ENCODE measurements around the gene ATP5MC2.
"Not testable (repeated sequence)": the region's sequence is repeated elsewhere in the genome, so short reads cannot be mapped to it uniquely, and the experiment has no call there.

The ATP5MC2 gene

GRCh38 chr12:53675701-53676607 is at the start of gene ATP5MC2:
Gene ATP5MC2, minus strand, starts transcription at chr12:53676083. Its CDS starts 3,469 bp downstream, at chr12:53672614.
- peak; percentile 99 for DNase-seq

GRCh38 chr12:53722450-53723041 is 46.7 kb upstream of the ATP5MC2 start:
- DNase-seq, result no peak

GRCh38 chr12:53720946-53721345 is 45.1 kb upstream of the ATP5MC2 start:
- no peak for DNase-seq

GRCh38 chr12:53719649-53720048 is 43.8 kb upstream of the ATP5MC2 start:
- DNase-seq, result no peak

- not testable (repeated sequence) for DNase-seq
Observed at GRCh38 chr12:53718567-53718966, 42.7 kb upstream of the ATP5MC2 start.

- DNase-seq, result no peak
Observed at GRCh38 chr12:53717319-53717718, 41.4 kb upstream of the ATP5MC2 start.

GRCh38 chr12:53714004-53714403 is 38.1 kb upstream of the ATP5MC2 start:
- peak; percentile 11 for DNase-seq

GRCh38 chr12:53713516-53713915 is 37.6 kb upstream of the ATP5MC2 start:
- peak; percentile 26 for DNase-seq

GRCh38 chr12:53712059-53712643 is 36.3 kb upstream of the ATP5MC2 start:
- DNase-seq, result peak; percentile 24

GRCh38 chr12:53710091-53710490 is 34.2 kb upstream of the ATP5MC2 start:
- DNase-seq, result no peak

GRCh38 chr12:53709671-53710070 is 33.8 kb upstream of the ATP5MC2 start:
- no peak for DNase-seq

- no peak for DNase-seq
Observed at GRCh38 chr12:53706080-53706479, 30.2 kb upstream of the ATP5MC2 start.

GRCh38 chr12:53703756-53704155 is 27.9 kb upstream of the ATP5MC2 start:
- DNase-seq, result no peak

- DNase-seq, result peak; percentile 90
Observed at GRCh38 chr12:53701518-53702264, 25.8 kb upstream of the ATP5MC2 start.

- DNase-seq, result no peak
Observed at GRCh38 chr12:53700567-53700966, 24.7 kb upstream of the ATP5MC2 start.

- DNase-seq, result no peak
Observed at GRCh38 chr12:53699678-53700025, 23.8 kb upstream of the ATP5MC2 start.

GRCh38 chr12:53698948-53699677 is 23.2 kb upstream of the ATP5MC2 start:
- DNase-seq, result no peak

GRCh38 chr12:53696655-53697331 is 20.9 kb upstream of the ATP5MC2 start:
- DNase-seq, result no peak

- DNase-seq, result peak; percentile 58
Observed at GRCh38 chr12:53696285-53696654, 20.4 kb upstream of the ATP5MC2 start.

- no peak for DNase-seq
Observed at GRCh38 chr12:53695152-53696145, 19.6 kb upstream of the ATP5MC2 start.

GRCh38 chr12:53694756-53695151 is 18.9 kb upstream of the ATP5MC2 start:
- DNase-seq, result no peak
